K562 (cell line): Measurements from ENCODE around the gene IGF1R. TPM values are rescaled to one million over a fixed set of nuclear protein-coding genes. Genes with fewer than 3 reads are reported as not detected.

ENCODE experiments used
- ATAC-seq: fragments of 200-7000 bp; cut with Tn5 transposase; 3 replicates; pipeline ENCODE4 v1.9.1; 2020; ENCODE audit warnings: moderate library complexity
- BruUV-seq: library from RNA; stranded (reverse); fragments of 400-500 nt; replicated peaks from 2 replicates; lab custom pipeline; 2021; lab: Mats Ljungman, UMichigan
- CTCF ChIA-PET: fragments of 300-600 bp; formaldehyde crosslinking; extraction: SDS; loops from one replicate; lab custom pipeline; 2021; ENCODE audit warnings: low intra/inter-chr PET ratio; lab: Yijun Ruan, JAX
- POLR2A ChIA-PET: fragments of 300-600, 350-650 bp; sonication (Branson Sonifier 250); formaldehyde crosslinking; extraction: SDS; loops from one replicate; lab custom pipeline; 2021; ENCODE audit warnings: antibody characterized with exemption, inconsistent platforms; lab: Yijun Ruan, JAX
- DNase-seq, 4 experiments: peaks; one replicate each; pipeline versions ENCODE4 v3.0.0 to v3.0.0-alpha.2; 2011 to 2018; ENCODE audit warnings: low spot score in 3 of 4, mixed read lengths in 3 of 4; ENCODE audit errors: extremely low read depth in 1 of 4
- FAIRE-seq: peaks from 2 replicates; lab custom pipeline; 2011; peaks lifted over from hg19 to GRCh38; lab: Jason Lieb, UNC
- H2AFZ ChIP-seq: 2 replicates; pipeline ENCODE4 v1.6.0; 2011; ENCODE audit warnings: low read depth, low read length, control low read depth, inconsistent platforms
- H3K27ac ChIP-seq: fragments of 200-600 bp; 3 replicates; pipeline ENCODE4 v1.8.0; 2011; ENCODE audit warnings: low read depth, mild to moderate bottlenecking, control low read depth, inconsistent platforms, low read length, moderate library complexity, mixed read lengths; ENCODE audit errors: extremely low read depth
- H3K27me3 ChIP-seq, 2 experiments: fragments of 300-600 bp in 1 of 2; 2 replicates in 1 of 2; 3 replicates in 1 of 2; pipeline versions ENCODE4 v1.6.0 to v1.8.0; 2011; ENCODE audit warnings: inconsistent platforms in 2 of 2, low read length in 2 of 2, mild to moderate bottlenecking in 1 of 2, mixed read lengths in 1 of 2, moderate library complexity in 1 of 2; ENCODE audit not compliant: control insufficient read depth in 2 of 2, insufficient read depth in 2 of 2
- H3K36me3 ChIP-seq: fragments of 300-600 bp; 3 replicates; pipeline ENCODE4 v1.8.0; 2011; ENCODE audit warnings: mild to moderate bottlenecking, low read length, inconsistent platforms; ENCODE audit not compliant: control insufficient read depth, insufficient read depth
- H3K4me1 ChIP-seq, 2 experiments: fragments of 200-600 bp in 1 of 2; replicated peaks in 1 of 2; 2 replicates in 1 of 2; 3 replicates in 1 of 2; pipeline versions ENCODE4 v1.5.1 to v1.8.0; 2011; ENCODE audit warnings: inconsistent platforms in 2 of 2, low read length in 2 of 2, mild to moderate bottlenecking in 1 of 2, mixed read lengths in 1 of 2, moderate library complexity in 1 of 2; ENCODE audit not compliant: control insufficient read depth in 2 of 2, insufficient read depth in 2 of 2
- H3K4me2 ChIP-seq: 2 replicates; pipeline ENCODE4 v1.6.1; 2011; ENCODE audit warnings: low read length, control low read depth, inconsistent platforms, mixed read lengths; ENCODE audit not compliant: insufficient read depth
- H3K4me3 ChIP-seq: fragments of 200-600 bp; sonication (generic), shearing (Covaris generic); 2 replicates; pipeline ENCODE4 v1.5.1; 2016; ENCODE audit warnings: control low read depth, inconsistent platforms
- H3K79me2 ChIP-seq: fragments of 200-600 bp; 3 replicates; pipeline ENCODE4 v1.8.0; 2011; ENCODE audit warnings: low read length, inconsistent platforms; ENCODE audit not compliant: control insufficient read depth, insufficient read depth
- H3K9ac ChIP-seq, 2 experiments: 2 replicates each; pipeline versions ENCODE4 v1.6.0 to v1.6.1; 2011; ENCODE audit warnings: low read depth in 2 of 2, low read length in 2 of 2, control low read depth in 1 of 2, inconsistent platforms in 1 of 2, mild to moderate bottlenecking in 1 of 2, mixed read lengths in 1 of 2; ENCODE audit not compliant: insufficient read depth in 1 of 2
- H3K9me1 ChIP-seq: one replicate; pipeline ENCODE4 v1.6.0; 2011; ENCODE audit warnings: inconsistent platforms, mild to moderate bottlenecking, low read length, moderate library complexity; ENCODE audit not compliant: control insufficient read depth, insufficient read depth
- H3K9me3 ChIP-seq: replicated peaks from 2 replicates; pipeline ENCODE4 v1.5.1; 2011; ENCODE audit warnings: low read depth, low read length, inconsistent platforms; ENCODE audit not compliant: control insufficient read depth, insufficient read depth
- H4K20me1 ChIP-seq: replicated peaks from 2 replicates; pipeline ENCODE4 v1.6.1; 2011; ENCODE audit warnings: low read length, inconsistent platforms, mixed read lengths; ENCODE audit not compliant: control insufficient read depth, insufficient read depth
- CBX2 ChIP-seq: fragments of 200-600 bp; sonication (generic); IDR thresholded peaks from one replicate; pipeline ENCODE4 v1.6.1; 2012; ENCODE audit warnings: mild to moderate bottlenecking, low read length, inconsistent platforms; ENCODE audit not compliant: insufficient read depth, poor library complexity, severe bottlenecking
- CBX8 ChIP-seq: fragments of 200-600 bp; sonication (generic); IDR thresholded peaks from 2 replicates; pipeline ENCODE4 v1.6.1; 2012; ENCODE audit warnings: borderline replicate concordance, mixed run types, low read depth, mild to moderate bottlenecking, moderate library complexity, mixed read lengths, low read length, control low read depth, inconsistent platforms; ENCODE audit not compliant: poor library complexity, severe bottlenecking; ENCODE audit errors: extremely low read depth
- ELF2 ChIP-seq: fragments of 250-450 bp; sonication (Bioruptor Pico); IDR thresholded peaks from 2 replicates; pipeline ENCODE4 v1.5.0; 2021; ENCODE audit warnings: mild to moderate bottlenecking
- PHF21A ChIP-seq: fragments of 450-650 bp; IDR thresholded peaks from 2 replicates; pipeline ENCODE4 v1.6.1; 2017; ENCODE audit warnings: low read depth, borderline replicate concordance
- ZNF695 ChIP-seq: fragments of 450-650 bp; formaldehyde crosslinking; IDR thresholded peaks from 2 replicates; pipeline ENCODE4 v1.4.0; 2020; ENCODE audit warnings: mild to moderate bottlenecking, moderate library complexity
- WGBS: fragments of 100-300 bp; shearing (Covaris generic); methylation state at CpG from one replicate; pipeline ENCODE4 v1.1.6; 2016; ENCODE audit warnings: low coverage, mixed read lengths; ENCODE audit not compliant: insufficient coverage; ENCODE audit errors: missing lambda C conversion rate; 5-methylcytosine and 5-hydroxymethylcytosine counted together
- in situ Hi-C: fragments of 300-500 bp; cut with MboI; formaldehyde crosslinking; loops from 4 replicates; pipeline ENCODE4 v1.15.0; 2018; ENCODE audit warnings: inconsistent platforms, mixed read lengths
- intact Hi-C: fragments of 100-400 bp; cut with micrococcal nuclease; formaldehyde crosslinking; loops from 2 replicates; pipeline ENCODE4 v1.14.2; 2022
- polyA plus RNA-seq, 8 experiments: library from polyadenylated mRNA; depleted of rRNA in 4 of 8; stranded (reverse) in 5 of 8; unstranded in 3 of 8; fragments of >200 nt; fragmentation: Nextera tagmentation in 2 of 8; fragmentation: Illumina TruSeq in 1 of 8; extraction: Ambion mirVana in 2 of 8; extraction: Trizol in 1 of 8; gene quantifications; 2 replicates each; pipeline versions ENCODE4 v1.2.1 to v1.2.3, GENCODE V29; 2011 to 2014; ENCODE audit warnings: inconsistent platforms in 1 of 8, missing spikeins in 1 of 8
- total RNA-seq, 7 experiments: library from RNA; depleted of rRNA in 6 of 7; stranded (reverse); fragments of >200 nt in 6 of 7; fragmentation: Illumina TruSeq in 2 of 7; extraction: Trizol in 2 of 7; gene quantifications; 2 replicates each; pipeline versions ENCODE4 v1.2.1 to v1.2.3, GENCODE V29; 2011 to 2021; ENCODE audit warnings: low replicate concordance in 1 of 7
- TF ChIP-seq, protein P1 (sequence below): sonication (generic); formaldehyde crosslinking; IDR thresholded peaks from 2 replicates; pipeline ENCODE4 v1.8.0; 2022; ENCODE audit warnings: mild to moderate bottlenecking, low read depth, missing genetic modification reagents

Gene IGF1R
- total and polyA plus RNA-seq, 9 of the 15 experiments (the other 6 are each of a cell fraction or from before 2014, with no cell fraction given), result 0.35 to 8.0 (median 1.6) TPM

DNA sequence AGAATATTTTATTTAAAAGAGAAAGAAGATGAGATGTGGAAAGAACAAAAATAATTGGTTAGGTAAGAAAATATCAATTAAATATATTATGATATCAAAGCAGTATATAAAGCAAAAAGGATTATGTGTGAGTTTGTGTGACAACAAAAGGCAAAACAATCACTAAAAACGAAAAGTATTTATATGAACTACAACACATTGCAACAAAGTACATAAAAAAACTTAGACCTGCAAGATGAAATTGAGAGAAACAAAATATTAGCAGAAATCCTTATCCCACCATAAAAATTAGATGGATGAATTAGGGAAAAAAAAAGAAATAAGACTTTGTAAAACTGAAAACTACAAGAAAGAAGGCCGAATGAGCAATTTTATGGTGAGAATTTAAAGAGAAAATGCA is 27.3 kb upstream of the IGF1R start:
- H3K9me1 ChIP-seq, result no peaks in the 10 kb centered on the region
- no peaks in the 10 kb centered on the region for H4K20me1 ChIP-seq
- H3K4me1 ChIP-seq, result no peaks in the 10 kb centered on the region
- H3K4me2 ChIP-seq, result no peak overlapping the region
- ATAC-seq, result no peak
- intact Hi-C loops (no loop called here), in situ Hi-C loops (no loop called here)
- BruUV-seq, result no TSS peak
- WGBS, result 0% methylated on average over 2 of the region's 2 CpGs
- no peaks in the 10 kb centered on the region for H3K36me3 ChIP-seq
- ChIA-PET POLR2A (no interaction called here), CTCF (no interaction called here)
- H3K4me3 ChIP-seq, result no peak overlapping the region
- no peaks in the 10 kb centered on the region for H3K9me3 ChIP-seq
- H2AFZ ChIP-seq, result no peak overlapping the region
- no peak for FAIRE-seq
- peaks cover 0 to 16% of the 10 kb centered on the region in 2 experiments; a peak in 3 of 5 replicates for H3K27me3 ChIP-seq
- H3K79me2 ChIP-seq, result no peaks in the 10 kb centered on the region
- H3K27ac ChIP-seq, result no peak overlapping the region
- TF ChIP-seq CBX8 (peak; percentile 80), PHF21A (no peak), ELF2 (CRISPR knock-in tag) (no peak), CBX2 (peak; percentile 45)
- no peak for DNase-seq
- H3K9ac ChIP-seq, result no peak overlapping the region

DNA sequence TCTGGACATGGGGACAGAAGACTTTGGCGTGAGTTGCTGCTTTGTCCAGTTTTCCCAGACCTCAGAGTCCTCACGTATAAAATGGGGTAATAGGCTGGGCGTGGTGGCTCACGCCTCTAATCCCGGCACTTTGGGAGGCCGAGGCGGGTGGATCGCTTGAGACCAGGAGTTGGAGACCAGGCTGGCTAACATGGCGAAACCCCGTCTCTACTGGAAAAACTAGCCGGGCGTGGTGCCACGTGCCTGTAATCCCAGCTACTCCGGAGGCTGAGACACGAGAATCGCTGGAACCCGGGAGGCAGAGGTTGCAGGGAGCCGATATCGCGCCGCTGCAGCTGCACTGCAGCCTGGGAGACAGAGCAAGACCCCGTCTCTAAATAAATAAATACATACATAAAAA is 22.7 kb upstream of the IGF1R start:
- Histone ChIP-seq H3K4me1 (no peaks in the 10 kb centered on the region), H3K36me3 (no peaks in the 10 kb centered on the region), H3K27ac (no peak overlapping the region), H3K4me3 (no peak overlapping the region), H4K20me1 (no peaks in the 10 kb centered on the region), H3K4me2 (no peak overlapping the region), H3K27me3 (peaks cover 2 to 20% of the 10 kb centered on the region in 2 experiments; a peak in 4 of 5 replicates), H3K9ac (no peak overlapping the region), H2AFZ (no peak overlapping the region), H3K9me1 (no peaks in the 10 kb centered on the region), H3K9me3 (no peaks in the 10 kb centered on the region), H3K79me2 (no peaks in the 10 kb centered on the region)
- no peak for TF ChIP-seq ZNF695 (CRISPR knock-in tag)
- TF ChIP-seq, protein P1, sequence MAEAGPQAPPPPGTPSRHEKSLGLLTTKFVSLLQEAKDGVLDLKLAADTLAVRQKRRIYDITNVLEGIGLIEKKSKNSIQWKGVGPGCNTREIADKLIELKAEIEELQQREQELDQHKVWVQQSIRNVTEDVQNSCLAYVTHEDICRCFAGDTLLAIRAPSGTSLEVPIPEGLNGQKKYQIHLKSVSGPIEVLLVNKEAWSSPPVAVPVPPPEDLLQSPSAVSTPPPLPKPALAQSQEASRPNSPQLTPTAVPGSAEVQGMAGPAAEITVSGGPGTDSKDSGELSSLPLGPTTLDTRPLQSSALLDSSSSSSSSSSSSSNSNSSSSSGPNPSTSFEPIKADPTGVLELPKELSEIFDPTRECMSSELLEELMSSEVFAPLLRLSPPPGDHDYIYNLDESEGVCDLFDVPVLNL (CRISPR knock-in tag), result no peak
- BruUV-seq, result no TSS peak
- no peak for FAIRE-seq
- DNase-seq, result no peak
- CTCF ChIA-PET, result no interaction called here
- in situ Hi-C loops, result no loop called here
- POLR2A ChIA-PET, result no interaction called here
- intact Hi-C loops, result no loop called here
- WGBS, result 1% methylated on average over 17 of the region's 22 CpGs
- no peak for ATAC-seq
